AG04450 (cell line): ENCODE measurements around the gene TGIF1. TPM values are rescaled to one million over a fixed set of nuclear protein-coding genes. Genes with fewer than 3 reads are reported as not detected.

ENCODE experiments used
- CTCF ChIA-PET: fragments of 300-600, 350-600 bp; formaldehyde crosslinking; extraction: SDS; loops from one replicate; lab custom pipeline; 2022; ENCODE audit warnings: antibody characterized with exemption, inconsistent platforms; lab: Charles Lee
- POLR2A ChIA-PET: fragments of 350-600 bp; formaldehyde crosslinking; extraction: SDS; loops from one replicate; lab custom pipeline; 2021; ENCODE audit warnings: antibody characterized with exemption, inconsistent platforms; lab: Yijun Ruan, JAX
- DNase-seq: peaks from one replicate; pipeline ENCODE4 v3.0.0-alpha.2; 2011; ENCODE audit warnings: low read depth, low spot score
- H3K27ac ChIP-seq: one replicate; pipeline ENCODE4 v1.5.1; 2012; ENCODE audit warnings: low read depth, low read length, control low read depth
- H3K27me3 ChIP-seq: one replicate; pipeline ENCODE4 v1.6.0; 2012; ENCODE audit warnings: low read length; ENCODE audit not compliant: control insufficient read depth, insufficient read depth
- H3K4me3 ChIP-seq: 2 replicates; pipeline ENCODE4 v1.5.1; 2011; ENCODE audit warnings: mild to moderate bottlenecking, low read depth, low read length, control low read depth
- H3K9me3 ChIP-seq: 2 replicates; pipeline ENCODE4 v1.5.1; 2012; ENCODE audit warnings: low read length; ENCODE audit not compliant: control insufficient read depth, insufficient read depth
- CTCF ChIP-seq: IDR thresholded peaks from 2 replicates; pipeline ENCODE4 v1.5.1; 2011; ENCODE audit warnings: low read depth, low read length, control low read depth, inconsistent platforms
- polyA plus RNA-seq: library from polyadenylated mRNA; depleted of rRNA; stranded (reverse); fragments of >200 nt; gene quantifications from 2 replicates; pipeline ENCODE4 v1.2.3, GENCODE V29; 2011

The TGIF1 gene
- polyA plus RNA-seq, 1 experiment = 60.6 TPM

DNA sequence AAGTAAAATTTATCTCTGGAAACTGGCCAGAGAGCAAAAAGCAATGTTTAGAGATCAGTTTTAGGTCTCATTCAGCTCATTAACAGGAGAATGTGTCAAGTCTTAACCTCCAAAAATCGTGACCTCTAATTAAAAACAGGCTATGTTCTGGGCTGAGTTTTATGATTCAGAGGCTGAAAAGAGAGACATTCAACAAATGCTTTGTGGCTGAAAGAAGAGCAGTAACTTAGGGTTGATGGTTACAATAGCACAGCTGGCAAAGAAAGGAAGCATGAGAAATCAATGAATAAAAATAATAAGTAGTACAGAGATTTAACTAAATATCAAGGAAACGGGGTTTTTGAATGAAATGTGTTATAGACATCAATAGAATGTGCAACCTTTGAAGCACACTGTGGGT lies 13.1 kb downstream of the TGIF1 start:
- peaks cover 6% of the 10 kb centered on the region for H3K9me3 ChIP-seq
- no peaks in the 10 kb centered on the region for H3K27me3 ChIP-seq
- CTCF ChIA-PET = interaction anchor here (0.7 to 1.6 kb wide), 3 partner anchors 9 to 15 kb away, joined by 3 to 5 read pairs (median 3); no protein-coding TSS in a partner anchor
- TF ChIP-seq CTCF = no peak
- no peak overlapping the region for H3K27ac ChIP-seq
- DNase-seq = no peak
- POLR2A ChIA-PET = no interaction called here
- H3K4me3 ChIP-seq = no peak overlapping the region

GRCh38 chr18:3466045-3466444 lies 16.1 kb downstream of the TGIF1 start:
- Histone ChIP-seq H3K27me3 (no peaks in the 10 kb centered on the region), H3K9me3 (peaks cover 3% of the 10 kb centered on the region; the same call in 1 of the 2 replicates), H3K4me3 (no peak overlapping the region), H3K27ac (no peak overlapping the region)
- CTCF ChIA-PET = interaction anchor here (0.6 to 3.6 kb wide), 8 partner anchors 9 to 237 kb away, joined by 3 to 15 read pairs (median 4); no protein-coding TSS in a partner anchor
- DNase-seq = no peak
- POLR2A ChIA-PET = interaction anchor here (0.7 to 0.8 kb wide), 2 partner anchors 12 to 246 kb away, joined by 5 to 9 read pairs; no protein-coding TSS in a partner anchor
- TF ChIP-seq CTCF = no peak

DNA sequence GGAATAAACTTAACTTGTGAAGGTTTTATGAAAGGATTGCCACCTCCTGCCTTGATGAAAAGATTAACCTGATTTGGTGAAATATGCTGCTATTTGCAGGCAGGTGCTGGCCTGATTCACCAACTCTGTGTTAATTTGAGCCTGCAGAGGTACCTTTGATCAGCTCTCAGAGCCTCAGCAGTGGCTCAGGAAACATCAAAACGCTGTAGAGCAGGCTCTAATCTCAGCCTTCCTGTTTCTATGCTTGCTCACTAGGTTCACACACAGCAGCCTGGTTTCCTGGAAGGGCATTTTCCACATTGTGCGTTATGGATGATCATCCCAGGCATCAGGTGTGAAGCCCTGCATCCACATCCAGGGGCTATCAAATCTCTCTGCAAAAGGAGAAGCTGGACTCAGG lies 16.9 kb downstream of the TGIF1 start:
- ChIA-PET CTCF (interaction anchor here (0.6 to 3.6 kb wide), 10 partner anchors 10 to 199 kb away, joined by 3 to 15 read pairs (median 4); no protein-coding TSS in a partner anchor), POLR2A (interaction anchor here (0.6 kb wide), 1 partner anchor 157 kb away, joined by 4 read pairs; no protein-coding TSS in a partner anchor)
- H3K27ac ChIP-seq = no peak overlapping the region
- DNase-seq = no peak
- H3K27me3 ChIP-seq = no peaks in the 10 kb centered on the region
- peaks cover 2% of the 10 kb centered on the region; the same call in 1 of the 2 replicates for H3K9me3 ChIP-seq
- H3K4me3 ChIP-seq = no peak overlapping the region
- TF ChIP-seq CTCF = no peak

- ChIA-PET POLR2A (no interaction called here), CTCF (interaction anchor here (3.5 kb wide), 1 partner anchor 198 kb away, joined by 12 read pairs; no protein-coding TSS in a partner anchor)
- Histone ChIP-seq H3K9me3 (no peaks in the 10 kb centered on the region), H3K27me3 (no peaks in the 10 kb centered on the region), H3K27ac (no peak overlapping the region), H3K4me3 (no peak overlapping the region)
- no peak for DNase-seq
- TF ChIP-seq CTCF = peak; percentile 14; the same call in 1 of the 2 replicates
Measured at GRCh38 chr18:3468066-3468705, 18.2 kb downstream of the TGIF1 start.

DNA sequence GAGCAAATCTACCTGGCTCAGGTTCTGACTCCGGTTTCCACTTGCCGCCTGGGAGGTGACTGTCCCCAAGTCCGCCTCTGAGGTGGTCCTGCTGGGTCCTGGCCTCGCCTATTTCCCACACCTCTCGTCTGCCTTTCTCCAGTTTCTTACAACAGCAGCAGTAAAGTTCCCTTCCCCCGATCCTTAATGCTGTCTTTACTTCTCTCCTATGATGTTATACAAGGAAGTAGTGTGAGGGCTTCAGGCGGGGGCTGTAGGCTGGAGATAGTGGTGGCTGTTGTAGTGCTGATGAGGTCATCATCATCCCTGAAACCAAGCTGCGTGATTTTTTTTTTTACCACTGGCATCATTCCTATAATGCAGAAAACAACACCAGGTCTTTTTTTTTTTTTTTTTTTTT lies 18.9 kb downstream of the TGIF1 start:
- no peaks in the 10 kb centered on the region for H3K27me3 ChIP-seq
- no peak overlapping the region for H3K4me3 ChIP-seq
- ChIA-PET POLR2A (no interaction called here), CTCF (interaction anchor here (3.5 kb wide), 1 partner anchor 197 kb away, joined by 12 read pairs; no protein-coding TSS in a partner anchor)
- DNase-seq = no peak
- no peak for TF ChIP-seq CTCF
- H3K9me3 ChIP-seq = no peaks in the 10 kb centered on the region
- no peak overlapping the region for H3K27ac ChIP-seq
